G401 (cell line): ENCODE measurements around the gene RPS2. TPM values are rescaled to one million over a fixed set of nuclear protein-coding genes. Genes with fewer than 3 reads are reported as not detected.

Experiments used
- DNase-seq: peaks from one replicate; pipeline ENCODE4 v3.0.0-alpha.2; 2015; ENCODE audit warnings: low spot score
- in situ Hi-C: cut with HindIII; loops from 2 replicates; pipeline ENCODE4 v1.10.0; 2016; ENCODE audit warnings: low sequenced_read_pairs, mixed read lengths
- total RNA-seq: library from RNA; depleted of rRNA; stranded (reverse); fragments of >200 nt; shearing (Covaris generic); gene quantifications from 2 replicates; pipeline ENCODE4 v1.2.3, GENCODE V29; 2014; rRNA removed

Gene RPS2
- total RNA-seq, 1 experiment from 2014 or later: 10,196 TPM

- in situ Hi-C loops: no loop called here
- DNase-seq: no peak
Measured at GRCh38 chr16:1914988-1915387, 49.6 kb downstream of the RPS2 start.

- no peak for DNase-seq
- in situ Hi-C loops: no loop called here
Measured at GRCh38 chr16:1914084-1914608, 50.5 kb downstream of the RPS2 start.

- in situ Hi-C loops: no loop called here
- DNase-seq: no peak
Measured at GRCh38 chr16:1913327-1914083, 51.1 kb downstream of the RPS2 start.

- no peak for DNase-seq
- in situ Hi-C loops: no loop called here
Measured at GRCh38 chr16:1912215-1912543, 52.4 kb downstream of the RPS2 start.

Other genes starting within 250 kb of the RPS2 start
- gene NME3, start 193.3 kb downstream of the RPS2 start, total RNA-seq: 64.4 and 76.9 TPM in 2 replicates
- gene EME2, start 192.0 kb downstream of the RPS2 start, total RNA-seq: 10.4 and 10.6 TPM in 2 replicates
- gene MRPS34, start 191.7 kb downstream of the RPS2 start, total RNA-seq: 276 and 281 TPM in 2 replicates
- gene SPSB3, start 182.3 kb downstream of the RPS2 start, total RNA-seq: 14.0 and 27.3 TPM in 2 replicates
- gene NUBP2, start 181.9 kb downstream of the RPS2 start, total RNA-seq: 128 and 160 TPM in 2 replicates
- 0.31 TPM in 1 of 2 replicates, not detected in the other for gene IGFALS, start 171.1 kb downstream of the RPS2 start, total RNA-seq
- gene HAGH, start 138.0 kb downstream of the RPS2 start, total RNA-seq: 81.3 and 108 TPM in 2 replicates
- 63.5 and 85.2 TPM in 2 replicates for gene FAHD1, start 137.6 kb downstream of the RPS2 start, total RNA-seq
- 81.1 and 105 TPM in 2 replicates for gene MEIOB, start 92.7 kb downstream of the RPS2 start, total RNA-seq
- gene HS3ST6, start 46.4 kb downstream of the RPS2 start, total RNA-seq: 1.2 and 9.8 TPM in 2 replicates
- 72.3 and 79.3 TPM in 2 replicates for gene MSRB1, start 21.6 kb downstream of the RPS2 start, total RNA-seq
- not detected in 2 replicates for gene RPL3L, start 10.1 kb downstream of the RPS2 start, total RNA-seq
- gene NDUFB10, start 5.3 kb downstream of the RPS2 start, total RNA-seq: 339 and 361 TPM in 2 replicates
- not detected in 2 replicates for gene RNF151, start 2.0 kb upstream of the RPS2 start, total RNA-seq
- gene TBL3, start 7.2 kb upstream of the RPS2 start, total RNA-seq: 78.6 and 84.2 TPM in 2 replicates
- not detected in 2 replicates for gene NOXO1, start 16.6 kb upstream of the RPS2 start, total RNA-seq
- gene GFER, start 19.4 kb upstream of the RPS2 start, total RNA-seq: 41.8 and 51.5 TPM in 2 replicates
- gene SYNGR3, start 25.1 kb upstream of the RPS2 start, total RNA-seq: 30.5 and 36.7 TPM in 2 replicates
- gene ZNF598, start 45.0 kb upstream of the RPS2 start, total RNA-seq: 58.0 and 72.1 TPM in 2 replicates
- gene NPW, start 55.0 kb upstream of the RPS2 start, total RNA-seq: not detected in 2 replicates
- gene NHERF2, start 62.1 kb upstream of the RPS2 start, total RNA-seq: 20.5 and 28.9 TPM in 2 replicates
- gene NTHL1, start 83.0 kb upstream of the RPS2 start, total RNA-seq: 25.2 and 36.6 TPM in 2 replicates
- 23.3 and 36.4 TPM in 2 replicates for gene TSC2, start 83.2 kb upstream of the RPS2 start, total RNA-seq
- 42.0 and 113 TPM in 2 replicates for gene PKD1, start 171.1 kb upstream of the RPS2 start, total RNA-seq
- gene RAB26, start 183.8 kb upstream of the RPS2 start, total RNA-seq: 46.8 and 55.2 TPM in 2 replicates
- 76.1 and 99.9 TPM in 2 replicates for gene TRAF7, start 191.0 kb upstream of the RPS2 start, total RNA-seq
- gene CASKIN1, start 231.8 kb upstream of the RPS2 start, total RNA-seq: 0.80 and 4.2 TPM in 2 replicates
- gene MLST8, start 240.6 kb upstream of the RPS2 start, total RNA-seq: 34.8 and 86.2 TPM in 2 replicates
- 1.9 and 2.1 TPM in 2 replicates for gene BRICD5, start 246.0 kb upstream of the RPS2 start, total RNA-seq